GM21526 (cell line): ENCODE data around the gene CYTH3.

ENCODE experiments used
- ATAC-seq: cut with Tn5 transposase; IDR thresholded peaks from one replicate; pipeline ENCODE4 v1.9.1; 2021; ENCODE audit warnings: moderate library complexity; ENCODE audit not compliant: unreplicated experiment, low FRiP score

The CYTH3 gene

DNA sequence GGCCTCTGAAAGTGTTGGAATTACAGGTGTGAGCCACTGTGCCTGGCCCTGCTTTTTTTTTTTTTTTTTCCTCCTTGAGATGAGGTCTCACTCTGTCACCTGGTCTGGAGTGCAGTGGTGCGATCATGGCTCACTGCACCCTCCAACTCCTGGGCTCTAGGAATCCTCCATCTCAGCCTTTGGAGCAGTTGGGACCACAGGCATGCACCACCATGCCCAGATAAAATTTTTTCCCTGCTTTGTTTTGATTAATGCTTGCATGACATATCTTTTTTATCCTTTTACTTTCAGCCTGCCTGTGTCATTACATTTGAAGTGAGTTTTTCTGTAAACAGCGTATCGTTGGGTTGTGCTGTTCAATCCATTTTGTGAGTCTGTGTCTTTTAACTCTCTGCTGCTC lies 144.2 kb downstream of the CYTH3 start:
- no peak for ATAC-seq

DNA sequence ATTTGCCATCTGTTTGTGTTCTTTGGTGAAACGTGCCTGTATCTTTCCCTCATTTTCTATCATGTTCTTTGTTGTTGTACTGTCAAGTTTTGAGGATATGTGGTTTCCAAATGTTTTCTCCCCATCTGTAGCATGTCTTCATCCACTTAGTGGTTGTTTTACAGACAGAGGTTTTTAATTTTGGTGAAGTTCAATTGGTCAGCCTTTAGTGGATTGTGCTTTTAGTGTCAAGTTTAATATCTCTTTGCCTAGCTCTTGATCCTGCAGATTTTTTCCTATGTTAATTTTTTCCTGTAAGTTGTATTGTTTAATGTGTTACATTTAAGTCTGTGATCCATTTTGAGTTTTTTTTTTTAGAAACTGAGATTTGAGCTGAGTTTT lies 145.3 kb downstream of the CYTH3 start:
- no peak for ATAC-seq

DNA sequence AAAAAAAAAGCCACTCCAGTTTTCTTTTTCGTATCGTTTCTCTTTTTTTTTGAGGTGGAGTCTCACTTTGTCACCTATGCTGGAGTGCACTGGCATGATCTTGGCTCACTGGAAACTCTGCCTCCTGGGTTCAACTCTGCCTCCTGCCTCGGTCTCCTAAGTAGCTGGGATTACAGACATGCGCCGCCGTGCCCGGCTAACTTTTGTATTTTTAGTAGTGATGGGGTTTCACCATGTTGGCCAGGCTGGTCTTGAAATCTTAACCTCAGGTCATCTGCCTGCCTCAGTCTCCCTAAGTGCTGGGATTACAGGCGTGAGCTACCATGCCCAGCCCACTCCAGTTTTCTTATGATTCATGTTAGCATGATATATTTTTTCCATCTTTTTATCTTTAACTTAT lies 148.6 kb downstream of the CYTH3 start:
- ATAC-seq = no peak

GRCh38 chr7:6121141-6121540 lies 151.3 kb downstream of the CYTH3 start:
- ATAC-seq = no peak

DNA sequence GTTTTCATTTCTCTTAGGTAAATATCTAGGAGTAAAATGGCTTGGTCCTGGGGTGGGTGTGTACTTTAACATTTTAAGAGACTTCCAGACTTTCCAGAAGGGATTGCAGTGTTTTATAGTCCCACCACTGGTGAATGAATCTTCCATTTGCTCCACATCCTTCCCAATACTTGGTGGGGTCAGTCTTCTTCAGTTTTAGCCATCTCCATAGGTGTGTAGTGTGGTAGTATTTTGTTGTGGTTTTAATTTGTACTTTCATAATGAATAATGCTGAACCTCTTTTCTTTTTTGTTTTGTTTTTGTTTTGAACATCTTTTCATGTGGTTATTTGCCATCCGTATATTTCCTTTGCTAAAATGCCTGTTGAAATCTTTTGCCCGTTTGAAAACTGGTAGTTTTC lies 154.9 kb downstream of the CYTH3 start:
- no peak for ATAC-seq

- ATAC-seq = no peak
Observed at GRCh38 chr7:6116211-6116610, 156.2 kb downstream of the CYTH3 start.
